ENCODE results near the gene FERMT3. TPM values are rescaled to one million over a fixed set of nuclear protein-coding genes. Genes with fewer than 3 reads are reported as not detected.

Gene FERMT3
- total RNA-seq, 6 experiments from 2014 or later = 5.1 to 17.3 (median 8.1) TPM

DNA sequence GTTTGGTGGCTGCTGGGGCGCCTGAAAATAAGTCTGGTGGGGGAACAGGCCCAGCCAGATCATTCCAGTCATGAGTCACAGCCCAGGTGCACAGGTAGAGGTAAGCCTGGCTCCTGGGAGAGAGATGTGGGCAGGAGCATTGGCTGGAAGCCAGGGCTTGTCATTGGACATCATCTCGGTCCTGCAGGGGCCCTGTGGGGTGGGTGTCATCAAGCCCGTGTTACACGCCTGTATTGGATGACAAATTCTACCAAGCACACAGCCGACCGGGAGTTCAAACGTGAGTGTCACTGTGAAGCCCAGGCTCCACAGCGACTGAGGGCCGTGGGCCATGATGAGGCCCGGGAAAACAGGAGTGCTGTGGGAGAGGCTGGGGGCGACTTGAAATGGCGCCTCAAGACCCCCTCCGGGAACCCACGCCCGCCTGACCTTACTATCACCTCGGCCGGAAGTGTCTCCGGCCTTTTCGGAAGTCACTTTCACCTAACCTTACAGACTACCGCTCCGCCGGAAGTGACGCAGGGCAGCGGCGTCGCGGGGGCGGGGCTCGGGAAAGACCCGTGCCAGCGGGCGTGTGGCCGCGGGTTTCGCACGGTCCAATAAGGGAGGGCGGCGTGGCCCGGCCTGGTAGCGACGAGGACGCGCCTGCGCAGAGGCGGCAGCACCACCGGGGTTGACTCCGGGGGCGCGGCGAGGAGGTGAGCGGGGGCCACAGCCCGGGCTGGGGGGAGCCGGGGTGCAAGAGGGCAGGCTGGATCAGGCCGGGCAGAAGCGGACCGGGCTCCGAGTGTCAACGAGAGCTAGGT is 34.1 kb downstream of the FERMT3 start, which contains the start of gene FKBP2:
TSS of gene FKBP2 (plus strand) at position 661 of the 806 bp plus-strand sequence. CDS start 1,293 bp downstream, outside the sequence.
- no peaks in the 10 kb centered on the region for H3K9me3 ChIP-seq
- H3K36me3 ChIP-seq = peaks cover 0 to 5% (median 2%) of the 10 kb centered on the region in 4 donors
- peak; percentile 96 for TF ChIP-seq POLR2A (IDR thresholded peaks at IDR 0.05)
- TF ChIP-seq, protein P1, sequence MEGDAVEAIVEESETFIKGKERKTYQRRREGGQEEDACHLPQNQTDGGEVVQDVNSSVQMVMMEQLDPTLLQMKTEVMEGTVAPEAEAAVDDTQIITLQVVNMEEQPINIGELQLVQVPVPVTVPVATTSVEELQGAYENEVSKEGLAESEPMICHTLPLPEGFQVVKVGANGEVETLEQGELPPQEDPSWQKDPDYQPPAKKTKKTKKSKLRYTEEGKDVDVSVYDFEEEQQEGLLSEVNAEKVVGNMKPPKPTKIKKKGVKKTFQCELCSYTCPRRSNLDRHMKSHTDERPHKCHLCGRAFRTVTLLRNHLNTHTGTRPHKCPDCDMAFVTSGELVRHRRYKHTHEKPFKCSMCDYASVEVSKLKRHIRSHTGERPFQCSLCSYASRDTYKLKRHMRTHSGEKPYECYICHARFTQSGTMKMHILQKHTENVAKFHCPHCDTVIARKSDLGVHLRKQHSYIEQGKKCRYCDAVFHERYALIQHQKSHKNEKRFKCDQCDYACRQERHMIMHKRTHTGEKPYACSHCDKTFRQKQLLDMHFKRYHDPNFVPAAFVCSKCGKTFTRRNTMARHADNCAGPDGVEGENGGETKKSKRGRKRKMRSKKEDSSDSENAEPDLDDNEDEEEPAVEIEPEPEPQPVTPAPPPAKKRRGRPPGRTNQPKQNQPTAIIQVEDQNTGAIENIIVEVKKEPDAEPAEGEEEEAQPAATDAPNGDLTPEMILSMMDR (IDR thresholded peaks at IDR 0.05) = no peak
- H3K27me3 ChIP-seq = no peaks in the 10 kb centered on the region
- H3K4me1 ChIP-seq = peaks cover 0 to 36% (median 12%) of the 10 kb centered on the region in 4 donors
- peak; percentile 54 to 73 (median 68) for ATAC-seq
- DNase-seq = peak; percentile 98 to 99 (median 99)
- peak within 1 kb of the TSS; percentile 93 to 98 (median 98) for H3K4me3 ChIP-seq
- peak within 1 kb of the TSS; percentile 96 to 98 (median 97) for H3K27ac ChIP-seq
- intact Hi-C loops (cut with DNase I) = no loop called here
- 1% methylated on average over 19 of the region's 58 CpGs for WGBS (ENCODE audit: insufficient coverage, low coverage, low lambda C conversion rate, missing lambda C conversion rate)

DNA sequence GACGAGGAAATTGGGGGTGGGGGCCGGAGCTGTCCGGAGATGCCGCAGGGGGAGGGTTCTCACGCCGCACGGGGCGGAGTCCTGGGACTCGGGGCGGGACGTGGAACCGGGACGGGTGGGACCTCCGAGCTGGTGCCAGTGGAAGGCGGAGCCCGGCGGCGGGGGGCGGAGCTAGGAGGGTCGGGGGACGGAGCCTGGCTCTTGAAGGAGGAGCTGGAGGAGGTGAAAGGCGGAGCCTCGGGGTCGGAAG is 34.6 kb downstream of the FERMT3 start:
- peak in 2 of 3 donors; percentile 100 for DNase-seq
- no peaks in the 10 kb centered on the region for H3K27me3 ChIP-seq
- peaks cover 0 to 5% (median 2%) of the 10 kb centered on the region in 4 donors for H3K36me3 ChIP-seq
- peaks cover 0 to 36% (median 12%) of the 10 kb centered on the region in 4 donors for H3K4me1 ChIP-seq
- peak; percentile 76 to 90 (median 84) for ATAC-seq
- TF ChIP-seq, protein P1 (IDR thresholded peaks at IDR 0.05) = no peak
- TF ChIP-seq POLR2A (IDR thresholded peaks at IDR 0.05) = no peak
- H3K9me3 ChIP-seq = no peaks in the 10 kb centered on the region
- peak overlapping the region; percentile 93 to 98 (median 98) for H3K4me3 ChIP-seq
- intact Hi-C loops (cut with DNase I) = no loop called here
- H3K27ac ChIP-seq = peak overlapping the region; percentile 96 to 98 (median 97)
- 0% methylated on average over 17 of the region's 24 CpGs for WGBS (ENCODE audit: insufficient coverage, low coverage, low lambda C conversion rate, missing lambda C conversion rate)

DNA sequence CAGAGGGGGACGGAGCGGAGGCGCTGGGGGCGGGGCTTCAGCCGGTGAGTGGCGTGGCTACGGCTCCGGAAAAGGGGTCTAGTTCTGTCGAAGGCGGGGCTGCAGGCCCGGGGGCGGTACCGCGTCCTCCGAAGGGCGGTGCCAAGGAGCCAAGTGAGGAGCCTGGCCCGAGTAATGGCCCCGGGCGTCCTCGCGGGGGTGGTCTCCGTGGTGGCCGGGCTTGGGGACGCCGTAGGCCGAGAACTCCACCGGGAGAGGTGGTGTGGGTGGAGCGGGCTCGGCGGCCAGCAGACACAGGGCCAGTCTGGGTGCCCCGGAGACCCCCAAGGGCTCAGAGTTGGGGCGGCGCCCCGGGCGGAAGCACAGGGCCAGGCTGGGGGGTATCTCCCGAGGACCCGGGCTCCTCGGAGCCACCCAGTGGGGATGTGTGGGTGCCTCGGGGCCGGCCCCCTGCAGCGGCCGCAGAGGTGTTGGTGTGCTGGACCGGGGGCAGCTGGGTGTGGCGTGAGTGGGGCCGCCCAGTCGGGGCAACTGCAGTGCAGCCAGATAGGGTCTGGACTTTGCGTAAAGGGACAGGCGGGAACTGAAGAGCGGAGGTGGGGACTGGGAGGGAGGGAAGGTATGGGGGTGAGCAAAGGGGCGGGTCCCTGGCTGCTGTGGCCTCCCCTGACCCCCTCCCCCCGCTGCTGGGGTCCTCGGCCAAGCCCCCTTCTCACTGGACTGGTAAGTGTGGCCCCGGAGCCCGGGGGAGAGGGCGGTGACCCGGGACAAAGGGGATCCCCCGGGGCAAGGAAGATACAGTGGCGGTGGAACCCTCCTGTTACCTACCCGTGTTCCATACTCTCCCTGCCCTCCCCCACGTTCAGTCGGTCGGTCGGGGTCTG is 35.2 kb downstream of the FERMT3 start:
- H3K4me3 ChIP-seq = peak overlapping the region; percentile 93 to 98 (median 98)
- ATAC-seq (peak; percentile 1 to 6 (median 4)), DNase-seq (peak in 2 of 3 donors; percentile 80 to 100)
- peaks cover 0 to 5% (median 2%) of the 10 kb centered on the region in 4 donors for H3K36me3 ChIP-seq
- peak overlapping the region; percentile 60 to 97 (median 90) for H3K27ac ChIP-seq
- TF ChIP-seq, protein P1 (IDR thresholded peaks at IDR 0.05) = no peak
- TF ChIP-seq POLR2A (IDR thresholded peaks at IDR 0.05) = peak; percentile 39
- intact Hi-C loops (cut with DNase I) = no loop called here
- WGBS (ENCODE audit: insufficient coverage, low coverage, low lambda C conversion rate, missing lambda C conversion rate) = 0% methylated on average over 16 of the region's 63 CpGs
- no peaks in the 10 kb centered on the region for H3K27me3 ChIP-seq
- H3K4me1 ChIP-seq = peaks cover 0 to 36% (median 12%) of the 10 kb centered on the region in 4 donors
- no peaks in the 10 kb centered on the region for H3K9me3 ChIP-seq

DNA sequence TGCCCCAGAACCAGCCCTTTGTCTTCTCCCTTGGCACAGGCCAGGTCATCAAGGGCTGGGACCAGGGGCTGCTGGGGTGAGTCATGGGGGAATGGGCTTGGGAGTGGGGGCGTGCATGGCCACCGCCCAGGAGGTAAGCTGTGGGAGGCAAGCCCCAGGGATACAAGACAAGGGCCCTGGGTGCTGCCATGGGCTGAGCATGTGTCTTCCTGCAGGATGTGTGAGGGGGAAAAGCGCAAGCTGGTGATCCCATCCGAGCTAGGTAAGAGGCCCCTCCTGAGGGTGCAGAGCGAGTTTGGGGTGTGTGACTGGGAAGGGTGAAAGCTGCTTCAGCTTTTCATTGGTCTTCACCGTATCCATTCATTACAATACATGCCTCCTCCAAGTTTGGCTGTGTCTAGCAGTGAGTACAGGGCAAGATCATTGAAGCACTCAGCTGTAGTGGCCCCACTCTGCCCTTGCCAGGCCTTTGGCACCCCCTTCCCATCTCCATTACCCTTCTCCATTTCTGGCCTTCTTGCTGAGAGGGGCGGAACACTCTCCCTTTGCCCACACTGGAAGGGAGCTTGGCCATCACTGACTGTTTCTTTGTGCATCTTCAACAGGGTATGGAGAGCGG is 36.8 kb downstream of the FERMT3 start:
- H3K9me3 ChIP-seq = no peaks in the 10 kb centered on the region
- H3K4me1 ChIP-seq = peaks cover 0 to 28% (median 10%) of the 10 kb centered on the region in 4 donors
- H3K36me3 ChIP-seq = peaks cover 0 to 5% (median 2%) of the 10 kb centered on the region in 4 donors
- H3K4me3 ChIP-seq = no peak overlapping the region
- no peak for DNase-seq
- ATAC-seq = no peak
- intact Hi-C loops (cut with DNase I) = no loop called here
- WGBS (ENCODE audit: insufficient coverage, low coverage, low lambda C conversion rate, missing lambda C conversion rate) = 80% methylated on average over 1 of the region's 8 CpGs
- H3K27me3 ChIP-seq = no peaks in the 10 kb centered on the region
- no peak for TF ChIP-seq POLR2A (IDR thresholded peaks at IDR 0.05)
- H3K27ac ChIP-seq = no peak overlapping the region
